Glutamatergic neuron (in vitro differentiated cells): ENCODE data around the gene TCL1B. TPM values are rescaled to one million over a fixed set of nuclear protein-coding genes. Genes with fewer than 3 reads are reported as not detected.

Experiments used
- DNase-seq: peaks from one replicate; pipeline ENCODE4 v3.0.0; 2022
- H3K27ac Mint-ChIP-seq: one replicate; pipeline ENCODE4 v1.8.0; 2020; ENCODE audit warnings: mild to moderate bottlenecking, mixed read lengths, inconsistent platforms; ENCODE audit not compliant: unreplicated experiment
- H3K27me3 Mint-ChIP-seq: one replicate; pipeline ENCODE4 v1.8.0; 2020; ENCODE audit warnings: mild to moderate bottlenecking, moderate library complexity, mixed read lengths, inconsistent platforms; ENCODE audit not compliant: unreplicated experiment
- H3K36me3 Mint-ChIP-seq: one replicate; pipeline ENCODE4 v1.8.0; 2020; ENCODE audit warnings: mild to moderate bottlenecking, mixed read lengths, inconsistent platforms; ENCODE audit not compliant: unreplicated experiment
- H3K4me1 Mint-ChIP-seq: one replicate; pipeline ENCODE4 v1.8.0; 2020; ENCODE audit warnings: mild to moderate bottlenecking, low read depth, mixed read lengths, inconsistent platforms; ENCODE audit not compliant: unreplicated experiment
- H3K4me3 Mint-ChIP-seq: one replicate; pipeline ENCODE4 v1.8.0; 2020; ENCODE audit warnings: mild to moderate bottlenecking, mixed read lengths, inconsistent platforms; ENCODE audit not compliant: unreplicated experiment
- H3K9me3 Mint-ChIP-seq: one replicate; pipeline ENCODE4 v1.8.0; 2020; ENCODE audit warnings: mild to moderate bottlenecking, moderate library complexity, mixed read lengths, inconsistent platforms; ENCODE audit not compliant: unreplicated experiment
- CTCF ChIP-seq: fragments of 200-600 bp; sonication (generic); IDR thresholded peaks from one replicate; pipeline ENCODE4 v1.5.0; 2021; ENCODE audit not compliant: partially characterized antibody, unreplicated experiment
- total RNA-seq: library from RNA; stranded (reverse); fragmentation: NEBNext Ultra II Directional; extraction: Animal tissue kit (Norgen Biotek cat#: 25700); gene quantifications from one replicate; pipeline ENCODE4 v1.2.1, GENCODE V29; 2021; ENCODE audit not compliant: unreplicated experiment

TCL1B gene
- total RNA-seq, 1 donor from 2014 or later: not detected

GRCh38 chr14:95699412-95699811 lies 13.2 kb downstream of the TCL1B start:
- DNase-seq: no peak
- H3K27me3 Mint-ChIP-seq: peaks cover 1% of the 10 kb centered on the region
- H3K9me3 Mint-ChIP-seq: no peaks in the 10 kb centered on the region
- TF ChIP-seq CTCF: no peak
- no peaks in the 10 kb centered on the region for H3K36me3 Mint-ChIP-seq
- H3K4me1 Mint-ChIP-seq: no peaks in the 10 kb centered on the region
- no peak overlapping the region for H3K27ac Mint-ChIP-seq
- H3K4me3 Mint-ChIP-seq: no peak overlapping the region

- DNase-seq: no peak
- H3K4me3 Mint-ChIP-seq: no peak overlapping the region
- no peaks in the 10 kb centered on the region for H3K9me3 Mint-ChIP-seq
- TF ChIP-seq CTCF: no peak
- H3K4me1 Mint-ChIP-seq: no peaks in the 10 kb centered on the region
- no peaks in the 10 kb centered on the region for H3K36me3 Mint-ChIP-seq
- no peak overlapping the region for H3K27ac Mint-ChIP-seq
- peaks cover 3% of the 10 kb centered on the region for H3K27me3 Mint-ChIP-seq
Measured at GRCh38 chr14:95700221-95700976, 14.2 kb downstream of the TCL1B start.

- H3K4me3 Mint-ChIP-seq: no peak overlapping the region
- no peak for DNase-seq
- H3K27ac Mint-ChIP-seq: no peak overlapping the region
- no peaks in the 10 kb centered on the region for H3K9me3 Mint-ChIP-seq
- TF ChIP-seq CTCF: no peak
- peaks cover 3% of the 10 kb centered on the region for H3K27me3 Mint-ChIP-seq
- H3K36me3 Mint-ChIP-seq: no peaks in the 10 kb centered on the region
- no peaks in the 10 kb centered on the region for H3K4me1 Mint-ChIP-seq
Measured at GRCh38 chr14:95701846-95702221, 15.6 kb downstream of the TCL1B start.

- Mint-ChIP-seq H3K4me3 (no peak overlapping the region), H3K27ac (no peak overlapping the region), H3K9me3 (no peaks in the 10 kb centered on the region), H3K27me3 (peaks cover 3% of the 10 kb centered on the region), H3K36me3 (no peaks in the 10 kb centered on the region), H3K4me1 (no peaks in the 10 kb centered on the region)
- no peak for TF ChIP-seq CTCF
- DNase-seq: no peak
Measured at GRCh38 chr14:95703341-95703740, 17.1 kb downstream of the TCL1B start.

GRCh38 chr14:95703805-95704204 lies 17.6 kb downstream of the TCL1B start:
- no peak for DNase-seq
- Mint-ChIP-seq H3K9me3 (no peaks in the 10 kb centered on the region), H3K36me3 (no peaks in the 10 kb centered on the region)

More at GRCh38 chr14:95703805-95704204, 17.6 kb downstream of the TCL1B start:
- Mint-ChIP-seq H3K4me1 (no peaks in the 10 kb centered on the region), H3K27ac (no peak overlapping the region), H3K27me3 (peaks cover 3% of the 10 kb centered on the region), H3K4me3 (no peak overlapping the region)
- TF ChIP-seq CTCF: no peak
